RCC 7860 (cell line): Measurements from ENCODE around the gene CTNND2.

Experiments used
- DNase-seq: peaks from one replicate; pipeline ENCODE4 v3.0.0-alpha.2; 2015; ENCODE audit warnings: low spot score
- FAIRE-seq: peaks from 2 replicates; lab custom pipeline; 2012; peaks lifted over from hg19 to GRCh38; lab: Jason Lieb, UNC

Gene CTNND2

GRCh38 chr5:11052871-11053270 is 851.4 kb downstream of the CTNND2 start:
- no peak for DNase-seq
- no peak for FAIRE-seq

GRCh38 chr5:11050596-11051304 is 853.5 kb downstream of the CTNND2 start:
- FAIRE-seq (no peak), DNase-seq (no peak)

- FAIRE-seq (no peak), DNase-seq (no peak)
These were observed 855.5 kb downstream of the CTNND2 start for GRCh38 chr5:11048760-11049159.

- DNase-seq = no peak
- FAIRE-seq = no peak
These were observed 856.6 kb downstream of the CTNND2 start for GRCh38 chr5:11047625-11048024.

GRCh38 chr5:11047030-11047429 is 857.2 kb downstream of the CTNND2 start:
- no peak for DNase-seq
- FAIRE-seq = no peak

GRCh38 chr5:11046160-11046559 is 858.1 kb downstream of the CTNND2 start:
- DNase-seq = no peak
- no peak for FAIRE-seq

GRCh38 chr5:11045411-11045810 is 858.8 kb downstream of the CTNND2 start:
- DNase-seq (no peak), FAIRE-seq (no peak)

GRCh38 chr5:11044581-11044980 is 859.7 kb downstream of the CTNND2 start:
- FAIRE-seq = no peak
- no peak for DNase-seq

- no peak for FAIRE-seq
- DNase-seq = no peak
These were observed 860.4 kb downstream of the CTNND2 start for GRCh38 chr5:11043881-11044280.

GRCh38 chr5:11040345-11040744 is 863.9 kb downstream of the CTNND2 start:
- DNase-seq (no peak), FAIRE-seq (no peak)

- DNase-seq (no peak), FAIRE-seq (no peak)
These were observed 865.5 kb downstream of the CTNND2 start for GRCh38 chr5:11038772-11039171.

- FAIRE-seq (no peak), DNase-seq (no peak)
These were observed 866.3 kb downstream of the CTNND2 start for GRCh38 chr5:11037941-11038340.

- DNase-seq (no peak), FAIRE-seq (no peak)
These were observed 867.2 kb downstream of the CTNND2 start for GRCh38 chr5:11037080-11037479.

GRCh38 chr5:11030671-11031070 is 873.6 kb downstream of the CTNND2 start:
- FAIRE-seq = no peak
- DNase-seq = no peak

- DNase-seq (no peak), FAIRE-seq (no peak)
These were observed 876.6 kb downstream of the CTNND2 start for GRCh38 chr5:11027660-11028059.

- DNase-seq (no peak), FAIRE-seq (no peak)
These were observed 877.7 kb downstream of the CTNND2 start for GRCh38 chr5:11026543-11026942.

GRCh38 chr5:11023945-11024344 is 880.3 kb downstream of the CTNND2 start:
- no peak for FAIRE-seq
- DNase-seq = no peak

- no peak for DNase-seq
- FAIRE-seq = no peak
These were observed 890.5 kb downstream of the CTNND2 start for GRCh38 chr5:11013793-11014192.

GRCh38 chr5:11012295-11012694 is 892.0 kb downstream of the CTNND2 start:
- DNase-seq (no peak), FAIRE-seq (no peak)

GRCh38 chr5:11010429-11011210 is 893.6 kb downstream of the CTNND2 start:
- FAIRE-seq = no peak
- no peak for DNase-seq

GRCh38 chr5:11009576-11009975 is 894.7 kb downstream of the CTNND2 start:
- DNase-seq (no peak), FAIRE-seq (no peak)

- FAIRE-seq (no peak), DNase-seq (no peak)
These were observed 896.9 kb downstream of the CTNND2 start for GRCh38 chr5:11007269-11007870.
